AG10803 (cell line): ENCODE data around the gene CCNL1.
A peak's percentile ranks its signal among the peaks of the same experiment; 100 is the strongest.
"Not testable (repeated sequence)": the region's sequence is repeated elsewhere in the genome, so short reads cannot be mapped to it uniquely, and the experiment has no call there.

Experiments used
- DNase-seq: peaks from one replicate; pipeline ENCODE4 v3.0.0; 2010; ENCODE audit warnings: low read depth
- H3K4me3 ChIP-seq: 2 replicates; pipeline ENCODE4 v1.5.1; 2011; ENCODE audit warnings: mild to moderate bottlenecking, low read length, control low read depth
- CTCF ChIP-seq: conservative IDR thresholded peaks from 2 replicates; pipeline ENCODE4 v1.5.1; 2011; ENCODE audit warnings: mild to moderate bottlenecking, low read length, control low read depth, inconsistent platforms

CCNL1 gene

GRCh38 chr3:157166561-157166960 lies 6.6 kb upstream of the CCNL1 start:
- no peak overlapping the region for H3K4me3 ChIP-seq
- DNase-seq, result no peak
- no peak for TF ChIP-seq CTCF

- no peak for TF ChIP-seq CTCF
- DNase-seq, result no peak
- no peak overlapping the region for H3K4me3 ChIP-seq
Observed at GRCh38 chr3:157166115-157166514, 6.2 kb upstream of the CCNL1 start.

GRCh38 chr3:157163217-157163953 lies 3.4 kb upstream of the CCNL1 start:
- H3K4me3 ChIP-seq, result no peak overlapping the region
- TF ChIP-seq CTCF, result no peak
- DNase-seq, result no peak

- 0 out of 2 replicates have a peak, but pooled peaks have one; percentile 4 for TF ChIP-seq CTCF
- H3K4me3 ChIP-seq, DNase-seq: not testable (repeated sequence)
Observed at GRCh38 chr3:157162620-157163019, 2.7 kb upstream of the CCNL1 start.

GRCh38 chr3:157160658-157161424 lies 894 bp upstream of the CCNL1 start:
- peak; percentile 96 for DNase-seq
- no peak for TF ChIP-seq CTCF
- peak overlapping the region; percentile 91 for H3K4me3 ChIP-seq

- peak; percentile 46 for DNase-seq
Observed at GRCh38 chr3:157159037-157159761, 748 bp downstream of the CCNL1 start.

More at GRCh38 chr3:157159037-157159761, 748 bp downstream of the CCNL1 start:
- TF ChIP-seq CTCF, result peak; percentile 11; the same call in 1 of the 2 replicates
- peak overlapping the region; percentile 91 for H3K4me3 ChIP-seq
